Measurements from ENCODE around the gene AFAP1.

- TF ChIP-seq CTCF (IDR thresholded peaks at IDR 0.05) = no peak
- no peak for TF ChIP-seq EZH2 (IDR thresholded peaks at IDR 0.05)
Measured at GRCh38 chr4:7725951-7726350, 213.7 kb downstream of the AFAP1 start.

All from neural progenitor cell (in vitro differentiated cells).